GM23248 (cell line): ENCODE measurements around the gene TRIM41. TPM values are rescaled to one million over a fixed set of nuclear protein-coding genes. Genes with fewer than 3 reads are reported as not detected.

ENCODE experiments used
- DNase-seq: peaks from one replicate; pipeline ENCODE4 v3.0.0-alpha.2; 2015
- H2AFZ ChIP-seq: fragments of 200-600 bp; sonication (generic); 2 replicates; pipeline ENCODE4 v1.6.1; 2016; ENCODE audit warnings: antibody characterized with exemption
- H3F3A ChIP-seq: fragments of 200-600 bp; sonication (generic); 2 replicates; pipeline ENCODE4 v1.6.1; 2016; ENCODE audit warnings: mild to moderate bottlenecking, antibody characterized with exemption, mixed run types; ENCODE audit not compliant: insufficient read depth
- H3K27ac ChIP-seq: fragments of 200-600 bp; sonication (generic); 2 replicates; pipeline ENCODE4 v1.5.1; 2016; ENCODE audit warnings: mild to moderate bottlenecking
- H3K27me3 ChIP-seq: fragments of 200-600 bp; sonication (generic); replicated peaks from 2 replicates; pipeline ENCODE4 v1.6.1; 2016; ENCODE audit warnings: mild to moderate bottlenecking; ENCODE audit not compliant: insufficient read depth
- H3K36me3 ChIP-seq: fragments of 200-600 bp; sonication (generic); 2 replicates; pipeline ENCODE4 v1.6.1; 2016; ENCODE audit warnings: low read depth, mild to moderate bottlenecking
- H3K4me1 ChIP-seq: fragments of 200-600 bp; sonication (generic); 2 replicates; pipeline ENCODE4 v1.6.1; 2016; ENCODE audit warnings: mild to moderate bottlenecking; ENCODE audit not compliant: insufficient read depth
- H3K4me2 ChIP-seq: fragments of 200-600 bp; sonication (generic); one replicate; pipeline ENCODE4 v1.6.1; 2016; ENCODE audit warnings: mild to moderate bottlenecking; ENCODE audit not compliant: unreplicated experiment
- H3K4me3 ChIP-seq: fragments of 200-600 bp; sonication (generic); 2 replicates; pipeline ENCODE4 v1.5.1; 2016; ENCODE audit warnings: mild to moderate bottlenecking
- H3K79me2 ChIP-seq: fragments of 200-600 bp; sonication (generic); 2 replicates; pipeline ENCODE4 v1.6.1; 2016; ENCODE audit warnings: mild to moderate bottlenecking; ENCODE audit not compliant: insufficient read depth
- H3K9ac ChIP-seq: fragments of 200-600 bp; sonication (generic); 2 replicates; pipeline ENCODE4 v1.6.1; 2016; ENCODE audit warnings: mild to moderate bottlenecking
- H3K9me2 ChIP-seq: fragments of 200-600 bp; sonication (generic); 2 replicates; pipeline ENCODE4 v1.6.1; 2016; ENCODE audit warnings: mixed run types, mild to moderate bottlenecking, moderate library complexity; ENCODE audit not compliant: insufficient read depth
- H3K9me3 ChIP-seq: fragments of 200-600 bp; sonication (generic); one replicate; pipeline ENCODE4 v1.6.1; 2017; ENCODE audit warnings: low read depth
- H4K20me1 ChIP-seq: fragments of 200-600 bp; sonication (generic); 2 replicates; pipeline ENCODE4 v1.6.0; 2016; ENCODE audit not compliant: insufficient read depth
- EZH2 ChIP-seq: fragments of 200-600 bp; sonication (generic); IDR thresholded peaks from 2 replicates; pipeline ENCODE4 v1.6.1; 2018; ENCODE audit warnings: antibody characterized with exemption, mild to moderate bottlenecking; ENCODE audit not compliant: insufficient read depth, poor library complexity, severe bottlenecking
- EZH2phosphoT487 ChIP-seq: fragments of 200-600 bp; sonication (generic); IDR thresholded peaks from 2 replicates; pipeline ENCODE4 v1.6.1; 2018; ENCODE audit warnings: antibody characterized with exemption, moderate library complexity, mild to moderate bottlenecking, low read depth; ENCODE audit not compliant: insufficient read depth
- whole genome bisulfite sequencing, 2 experiments: methylation state at CpG; one replicate each; pipeline ENCODE4 v1.1.6; 2015 to 2017; ENCODE audit warnings: low lambda C conversion rate in 2 of 2, low coverage in 1 of 2; ENCODE audit errors: missing lambda C conversion rate in 2 of 2; 5-methylcytosine and 5-hydroxymethylcytosine counted together
- in situ Hi-C: fragments of 300-500 bp; cut with MboI; formaldehyde crosslinking; loops from 2 replicates; pipeline ENCODE4 v1.15.0; 2020
- polyA plus RNA-seq: library from polyadenylated mRNA; unstranded; fragments of >200 nt; fragmentation: Nextera tagmentation; extraction: Ambion mirVana; gene quantifications from 2 replicates; pipeline ENCODE4 v1.2.1, GENCODE V29; 2016
- total RNA-seq: library from RNA; depleted of rRNA; stranded (reverse); fragments of >200 nt; shearing (Covaris generic); gene quantifications from 2 replicates; pipeline ENCODE4 v1.2.3, GENCODE V29; 2014

TRIM41 gene
- total and polyA plus RNA-seq, 2 experiments from 2014 or later = 3.8 to 18.6 TPM

DNA sequence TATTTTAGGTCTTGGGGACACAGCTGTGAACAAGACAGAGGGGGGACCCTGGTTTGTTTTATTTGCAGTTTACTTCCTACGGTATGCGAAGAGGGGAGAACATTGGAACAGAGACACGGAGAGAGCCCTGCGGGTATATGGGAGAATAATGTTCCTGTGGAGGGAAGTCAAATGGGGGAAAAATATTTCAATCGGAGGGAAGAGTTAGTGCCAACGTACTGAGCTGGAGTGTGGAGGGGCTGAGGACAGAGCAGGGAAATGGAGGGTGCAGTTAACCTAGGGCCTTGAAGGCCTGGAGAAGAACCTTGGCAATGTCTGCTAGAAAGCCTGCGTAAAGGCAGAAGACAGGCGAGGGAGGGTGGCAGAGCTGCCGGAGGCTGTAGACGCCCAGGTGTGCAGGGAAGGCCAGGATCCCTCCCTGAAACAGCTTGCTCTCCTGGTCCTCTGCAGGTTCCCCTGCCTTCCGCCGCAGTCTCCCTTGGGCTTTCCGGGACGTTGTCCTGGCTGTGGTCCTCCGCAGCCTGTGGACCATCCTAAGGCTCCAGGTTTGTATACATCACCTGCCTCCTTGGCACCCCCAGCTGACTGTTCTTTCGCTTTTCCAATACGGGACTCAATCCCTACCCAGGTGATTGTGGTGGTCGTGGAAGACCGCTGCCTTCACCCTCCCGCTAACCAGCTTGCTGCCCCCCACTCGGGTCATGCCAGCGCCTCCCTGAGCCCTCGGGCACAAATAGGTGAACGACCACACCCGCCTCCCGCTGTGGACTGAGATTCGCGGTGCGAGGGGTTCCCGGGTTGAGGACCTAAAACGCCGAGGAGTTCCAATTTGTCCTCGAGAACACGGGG is 22.6 kb downstream of the TRIM41 start:
- TF ChIP-seq EZH2phosphoT487 = no peak
- no peak for TF ChIP-seq EZH2
- no peak for DNase-seq
- in situ Hi-C loops = no loop called here
- Histone ChIP-seq H2AFZ (peak overlapping the region; percentile 71), H4K20me1 (peaks cover 12% of the 10 kb centered on the region), H3K27ac (peak overlapping the region; percentile 97), H3K4me2 (peak overlapping the region; percentile 81), H3K9me3 (no peaks in the 10 kb centered on the region), H3K9ac (peak overlapping the region; percentile 98), H3K4me1 (peaks cover 52% of the 10 kb centered on the region), H3K79me2 (peaks cover 88% of the 10 kb centered on the region), H3K36me3 (peaks cover 14% of the 10 kb centered on the region), H3K9me2 (no peaks in the 10 kb centered on the region), H3K4me3 (peak overlapping the region; percentile 87), H3F3A (peaks cover 44% of the 10 kb centered on the region), H3K27me3 (no peaks in the 10 kb centered on the region)
- 25 to 27% methylated on average over 33 to 34 of the region's 34 CpGs for WGBS, 2 experiments

DNA sequence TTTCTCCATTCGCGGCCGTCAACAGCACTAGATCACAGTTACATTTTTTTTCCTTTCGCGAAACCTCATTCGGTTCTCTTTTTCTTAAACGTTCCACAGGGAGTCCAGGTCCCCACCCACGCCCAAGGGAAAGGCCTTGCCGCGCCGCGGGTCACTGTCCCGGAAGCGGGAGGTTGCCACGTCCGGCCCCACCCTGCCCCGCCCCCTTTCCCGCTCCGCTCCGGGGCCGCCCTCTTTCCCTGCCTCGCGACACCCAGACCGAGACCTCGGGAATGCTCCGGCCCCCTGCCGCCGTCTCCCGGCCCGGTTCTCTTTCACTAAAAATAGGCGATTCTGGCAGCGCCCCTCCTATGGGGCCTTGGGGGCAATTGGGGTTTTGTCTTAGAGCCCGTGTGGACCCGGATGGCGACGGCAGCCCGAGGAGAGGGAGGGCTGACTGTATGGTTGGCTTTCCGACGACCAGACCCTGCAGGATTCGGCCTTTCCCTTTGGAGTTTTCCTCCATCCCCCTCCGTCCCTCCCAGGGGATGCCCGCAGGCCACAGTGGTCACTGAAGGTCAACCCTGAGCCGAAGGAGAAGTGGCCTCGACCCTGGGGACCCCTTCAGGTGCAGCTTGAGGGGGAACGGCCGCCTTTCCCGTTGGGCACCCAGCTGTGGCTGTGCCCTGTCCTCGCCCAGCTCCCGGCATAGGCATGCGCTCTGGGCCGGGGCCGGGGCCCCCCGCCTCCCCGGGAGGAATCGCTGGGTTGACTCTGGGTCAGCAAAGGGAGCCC is 23.4 kb downstream of the TRIM41 start:
- Histone ChIP-seq H3K36me3 (peaks cover 6% of the 10 kb centered on the region), H3K27ac (peak overlapping the region; percentile 97), H4K20me1 (peaks cover 6% of the 10 kb centered on the region; the same call in 1 of the 2 replicates), H2AFZ (peak overlapping the region; percentile 71), H3K4me3 (peak overlapping the region; percentile 87), H3K9me3 (no peaks in the 10 kb centered on the region), H3K4me1 (peaks cover 47% of the 10 kb centered on the region), H3F3A (peaks cover 37% of the 10 kb centered on the region), H3K9ac (peak overlapping the region; percentile 98), H3K27me3 (no peaks in the 10 kb centered on the region), H3K9me2 (no peaks in the 10 kb centered on the region), H3K79me2 (peaks cover 88% of the 10 kb centered on the region), H3K4me2 (peak overlapping the region; percentile 81)
- DNase-seq = peak; percentile 97
- 0 to 2% methylated on average over 35 to 51 of the region's 55 CpGs for WGBS, 2 experiments
- TF ChIP-seq EZH2 = no peak
- no peak for TF ChIP-seq EZH2phosphoT487
- in situ Hi-C loops = no loop called here

DNA sequence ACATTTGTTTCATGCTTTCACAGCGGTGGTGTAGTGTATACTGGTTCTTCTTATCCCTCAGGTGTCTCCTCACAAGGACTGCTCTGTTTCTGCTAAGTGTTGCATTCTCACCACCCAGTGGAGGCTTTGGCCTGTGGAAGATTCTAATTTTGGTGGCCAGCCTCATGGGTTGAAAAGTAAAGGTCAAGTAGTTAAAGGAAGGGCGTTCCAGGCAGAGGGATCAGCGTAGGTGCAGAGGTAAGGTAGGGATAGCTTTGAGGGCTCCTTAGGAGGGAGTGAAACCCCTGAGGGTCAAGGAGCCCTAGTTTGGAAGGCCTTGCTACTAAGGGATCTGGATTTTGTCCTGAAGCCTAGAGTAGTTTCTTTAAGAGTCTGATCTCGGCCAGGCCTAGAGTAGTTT is 25.2 kb downstream of the TRIM41 start:
- DNase-seq = no peak
- Histone ChIP-seq H2AFZ (no peak overlapping the region), H3K9ac (peak overlapping the region; percentile 98), H3K27me3 (no peaks in the 10 kb centered on the region), H3K79me2 (peaks cover 88% of the 10 kb centered on the region), H3K4me1 (peaks cover 40% of the 10 kb centered on the region), H3K36me3 (no peaks in the 10 kb centered on the region), H3K9me3 (no peaks in the 10 kb centered on the region), H3K27ac (peak overlapping the region; percentile 97), H3K4me3 (peak overlapping the region; percentile 87), H3K4me2 (peak overlapping the region; percentile 81), H4K20me1 (no peaks in the 10 kb centered on the region), H3K9me2 (no peaks in the 10 kb centered on the region), H3F3A (peaks cover 20% of the 10 kb centered on the region)
- WGBS, 2 experiments = 55 to 58% methylated on average over 4 of the region's 4 CpGs
- in situ Hi-C loops = no loop called here
- TF ChIP-seq EZH2phosphoT487 = no peak
- no peak for TF ChIP-seq EZH2

DNA sequence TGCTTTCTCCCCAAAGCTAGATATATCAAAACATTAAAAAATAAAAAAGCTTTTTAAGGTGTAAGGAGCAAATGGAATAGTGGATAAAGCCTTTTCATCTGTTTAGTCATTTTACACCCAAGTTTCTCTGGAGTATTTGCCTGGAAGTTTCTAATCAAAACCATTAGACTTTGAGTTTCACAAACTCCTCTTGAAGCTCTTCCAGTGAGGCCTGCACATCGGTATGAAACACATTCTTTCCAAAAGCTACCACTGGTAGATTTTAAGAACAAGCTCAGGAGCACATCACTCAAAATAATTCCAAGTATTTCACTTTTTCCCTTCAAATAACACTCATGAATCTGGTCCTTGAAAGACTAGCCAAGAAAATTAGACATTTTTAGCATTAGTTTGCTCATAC is 32.2 kb downstream of the TRIM41 start:
- Histone ChIP-seq H3K4me3 (no peak overlapping the region), H3K9me3 (no peaks in the 10 kb centered on the region), H3K4me2 (peak overlapping the region; percentile 26), H2AFZ (no peak overlapping the region), H3K9ac (peak overlapping the region; percentile 8; the same call in 1 of the 2 replicates), H4K20me1 (peaks cover 8% of the 10 kb centered on the region; the same call in 1 of the 2 replicates), H3F3A (peaks cover 36% of the 10 kb centered on the region), H3K4me1 (peaks cover 42% of the 10 kb centered on the region), H3K79me2 (peaks cover 100% of the 10 kb centered on the region), H3K27ac (peak overlapping the region; percentile 14; the same call in 1 of the 2 replicates), H3K9me2 (no peaks in the 10 kb centered on the region), H3K36me3 (peaks cover 13% of the 10 kb centered on the region), H3K27me3 (no peaks in the 10 kb centered on the region)
- 5 to 13% methylated on average over 1 of the region's 1 CpG for WGBS, 2 experiments
- TF ChIP-seq EZH2 (no peak), EZH2phosphoT487 (no peak)
- DNase-seq = no peak
- in situ Hi-C loops = no loop called here
